HepG2 (cell line): Measurements from ENCODE around the gene GPR148.

Source experiments
- EZH2 ChIP-seq: conservative IDR thresholded peaks from 2 replicates; pipeline ENCODE4 v1.6.1; 2012; ENCODE audit warnings: mild to moderate bottlenecking, low read depth, low read length, moderate library complexity
- GFI1 ChIP-seq: sonication (generic); formaldehyde crosslinking; IDR thresholded peaks from 2 replicates; pipeline ENCODE4 v1.5.0; 2020; ENCODE audit warnings: missing genetic modification reagents, mild to moderate bottlenecking, borderline replicate concordance
- HDAC2 ChIP-seq: sonication (generic); formaldehyde crosslinking; IDR thresholded peaks from 2 replicates; pipeline ENCODE4 v1.4.0; 2020; ENCODE audit warnings: missing genetic modification reagents
- HNRNPUL1 ChIP-seq: fragments of 200-400 bp; formaldehyde crosslinking; IDR thresholded peaks from 2 replicates; pipeline ENCODE4 v1.6.1; 2017; ENCODE audit warnings: low read depth, mild to moderate bottlenecking, low read length, moderate library complexity
- ZNF652 ChIP-seq: IDR thresholded peaks from 2 replicates; pipeline ENCODE4 v1.6.1; 2016; ENCODE audit warnings: low read depth, borderline replicate concordance
- TF ChIP-seq, protein P1 (sequence below): sonication (generic); formaldehyde crosslinking; IDR thresholded peaks from 2 replicates; pipeline ENCODE4 v1.4.0; 2020; ENCODE audit warnings: missing genetic modification reagents, borderline replicate concordance

DNA sequence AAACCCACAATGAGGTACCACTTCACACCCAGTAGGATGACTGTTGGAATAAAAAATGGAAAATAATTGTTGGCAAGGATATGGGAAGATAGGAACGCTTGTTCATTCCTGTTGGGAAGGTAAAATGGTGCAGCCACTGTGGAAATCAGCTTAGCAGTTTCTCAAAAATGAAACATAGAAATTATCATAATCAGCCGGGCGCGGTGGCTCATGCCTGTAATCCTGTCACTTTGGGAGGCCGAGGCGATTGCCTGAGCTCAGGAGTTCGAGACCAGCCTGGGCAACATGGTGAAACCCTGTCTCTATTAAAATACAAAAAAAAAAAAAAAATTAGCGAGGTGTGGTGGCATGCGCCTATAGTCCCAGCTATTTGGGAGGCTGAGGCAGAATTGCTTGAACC lies 49.9 kb downstream of the GPR148 start:
- TF ChIP-seq HDAC2 (CRISPR knock-in tag) (no peak), ZNF652 (CRISPR knock-in tag) (no peak), GFI1 (CRISPR knock-in tag) (no peak), EZH2 (no peak), HNRNPUL1 (no peak)
- TF ChIP-seq, protein P1, sequence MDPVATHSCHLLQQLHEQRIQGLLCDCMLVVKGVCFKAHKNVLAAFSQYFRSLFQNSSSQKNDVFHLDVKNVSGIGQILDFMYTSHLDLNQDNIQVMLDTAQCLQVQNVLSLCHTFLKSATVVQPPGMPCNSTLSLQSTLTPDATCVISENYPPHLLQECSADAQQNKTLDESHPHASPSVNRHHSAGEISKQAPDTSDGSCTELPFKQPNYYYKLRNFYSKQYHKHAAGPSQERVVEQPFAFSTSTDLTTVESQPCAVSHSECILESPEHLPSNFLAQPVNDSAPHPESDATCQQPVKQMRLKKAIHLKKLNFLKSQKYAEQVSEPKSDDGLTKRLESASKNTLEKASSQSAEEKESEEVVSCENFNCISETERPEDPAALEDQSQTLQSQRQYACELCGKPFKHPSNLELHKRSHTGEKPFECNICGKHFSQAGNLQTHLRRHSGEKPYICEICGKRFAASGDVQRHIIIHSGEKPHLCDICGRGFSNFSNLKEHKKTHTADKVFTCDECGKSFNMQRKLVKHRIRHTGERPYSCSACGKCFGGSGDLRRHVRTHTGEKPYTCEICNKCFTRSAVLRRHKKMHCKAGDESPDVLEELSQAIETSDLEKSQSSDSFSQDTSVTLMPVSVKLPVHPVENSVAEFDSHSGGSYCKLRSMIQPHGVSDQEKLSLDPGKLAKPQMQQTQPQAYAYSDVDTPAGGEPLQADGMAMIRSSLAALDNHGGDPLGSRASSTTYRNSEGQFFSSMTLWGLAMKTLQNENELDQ (CRISPR knock-in tag), result no peak
